ENCODE results near the gene GID8. TPM values are rescaled to one million over a fixed set of nuclear protein-coding genes. Genes with fewer than 3 reads are reported as not detected.

The GID8 gene
- total and polyA plus RNA-seq, 2 of the 13 experiments (the other 11 are each of a cell fraction or from before 2014, with no cell fraction given): 39.6 to 59.8 TPM

DNA sequence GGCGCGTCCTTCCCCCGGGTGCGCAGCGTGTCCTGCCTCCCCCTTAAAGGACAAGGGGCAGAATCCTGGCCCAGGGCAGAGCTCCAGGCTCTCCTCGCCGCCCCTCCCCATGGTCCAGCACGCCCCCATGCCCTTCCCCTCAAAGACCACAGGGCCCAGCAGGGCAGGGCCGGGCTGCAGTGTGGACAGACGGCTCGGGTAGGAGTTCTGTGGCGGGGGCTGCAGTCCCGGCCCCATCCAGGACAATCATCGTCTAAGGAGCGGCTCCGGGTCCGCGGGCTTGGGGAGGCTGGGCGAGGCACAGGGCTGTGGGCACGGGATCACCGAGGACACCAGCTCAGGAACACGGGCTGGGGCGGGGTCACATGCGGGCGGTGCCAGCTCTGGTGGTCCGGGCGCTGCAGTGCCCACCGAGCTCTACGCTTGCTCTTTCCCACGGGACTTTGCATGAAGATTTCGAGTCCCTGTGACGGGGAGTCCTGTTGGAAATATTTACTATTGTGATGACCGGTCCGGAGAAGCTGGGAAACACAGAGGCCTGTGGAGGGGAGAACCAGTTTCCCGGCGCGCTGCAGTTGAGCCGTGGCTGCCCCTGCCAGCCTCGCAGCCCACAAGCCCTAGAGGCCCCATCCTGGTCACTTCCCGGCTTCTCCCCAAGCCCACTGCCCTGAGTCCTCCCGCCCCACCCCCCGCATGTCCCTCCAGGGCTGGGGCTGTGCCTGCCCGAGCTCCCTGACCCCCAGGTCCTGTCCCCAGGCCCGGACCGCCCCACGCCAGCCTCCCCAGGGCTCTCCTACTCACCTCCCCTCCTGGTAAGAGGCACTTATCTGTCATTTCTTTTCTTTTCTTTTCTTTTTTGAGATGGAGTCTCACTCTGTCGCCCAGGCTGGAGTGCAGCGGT lies 35.1 kb downstream of the GID8 start (continued):
- TF ChIP-seq MAFG (CRISPR knock-in tag; IDR thresholded peaks at IDR 0.05): no peak
- no peak for TF ChIP-seq NFRKB (IDR thresholded peaks at IDR 0.05)
- TF ChIP-seq REXO4 (CRISPR knock-in tag; IDR thresholded peaks at IDR 0.05; ENCODE audit: borderline replicate concordance): no peak
- TF ChIP-seq CBX1 (IDR thresholded peaks at IDR 0.05; ENCODE audit: low read depth): no peak
- TF ChIP-seq, protein P1, sequence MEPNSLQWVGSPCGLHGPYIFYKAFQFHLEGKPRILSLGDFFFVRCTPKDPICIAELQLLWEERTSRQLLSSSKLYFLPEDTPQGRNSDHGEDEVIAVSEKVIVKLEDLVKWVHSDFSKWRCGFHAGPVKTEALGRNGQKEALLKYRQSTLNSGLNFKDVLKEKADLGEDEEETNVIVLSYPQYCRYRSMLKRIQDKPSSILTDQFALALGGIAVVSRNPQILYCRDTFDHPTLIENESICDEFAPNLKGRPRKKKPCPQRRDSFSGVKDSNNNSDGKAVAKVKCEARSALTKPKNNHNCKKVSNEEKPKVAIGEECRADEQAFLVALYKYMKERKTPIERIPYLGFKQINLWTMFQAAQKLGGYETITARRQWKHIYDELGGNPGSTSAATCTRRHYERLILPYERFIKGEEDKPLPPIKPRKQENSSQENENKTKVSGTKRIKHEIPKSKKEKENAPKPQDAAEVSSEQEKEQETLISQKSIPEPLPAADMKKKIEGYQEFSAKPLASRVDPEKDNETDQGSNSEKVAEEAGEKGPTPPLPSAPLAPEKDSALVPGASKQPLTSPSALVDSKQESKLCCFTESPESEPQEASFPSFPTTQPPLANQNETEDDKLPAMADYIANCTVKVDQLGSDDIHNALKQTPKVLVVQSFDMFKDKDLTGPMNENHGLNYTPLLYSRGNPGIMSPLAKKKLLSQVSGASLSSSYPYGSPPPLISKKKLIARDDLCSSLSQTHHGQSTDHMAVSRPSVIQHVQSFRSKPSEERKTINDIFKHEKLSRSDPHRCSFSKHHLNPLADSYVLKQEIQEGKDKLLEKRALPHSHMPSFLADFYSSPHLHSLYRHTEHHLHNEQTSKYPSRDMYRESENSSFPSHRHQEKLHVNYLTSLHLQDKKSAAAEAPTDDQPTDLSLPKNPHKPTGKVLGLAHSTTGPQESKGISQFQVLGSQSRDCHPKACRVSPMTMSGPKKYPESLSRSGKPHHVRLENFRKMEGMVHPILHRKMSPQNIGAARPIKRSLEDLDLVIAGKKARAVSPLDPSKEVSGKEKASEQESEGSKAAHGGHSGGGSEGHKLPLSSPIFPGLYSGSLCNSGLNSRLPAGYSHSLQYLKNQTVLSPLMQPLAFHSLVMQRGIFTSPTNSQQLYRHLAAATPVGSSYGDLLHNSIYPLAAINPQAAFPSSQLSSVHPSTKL (CRISPR knock-in tag; IDR thresholded peaks at IDR 0.05): no peak
- no peak; the same call in 1 of the 2 replicates for TF ChIP-seq GABPB1 (CRISPR knock-in tag; IDR thresholded peaks at IDR 0.05)
- no peak for TF ChIP-seq ZNF484 (CRISPR knock-in tag; IDR thresholded peaks at IDR 0.05; ENCODE audit: borderline replicate concordance, low read depth)
- TF ChIP-seq, protein P2, sequence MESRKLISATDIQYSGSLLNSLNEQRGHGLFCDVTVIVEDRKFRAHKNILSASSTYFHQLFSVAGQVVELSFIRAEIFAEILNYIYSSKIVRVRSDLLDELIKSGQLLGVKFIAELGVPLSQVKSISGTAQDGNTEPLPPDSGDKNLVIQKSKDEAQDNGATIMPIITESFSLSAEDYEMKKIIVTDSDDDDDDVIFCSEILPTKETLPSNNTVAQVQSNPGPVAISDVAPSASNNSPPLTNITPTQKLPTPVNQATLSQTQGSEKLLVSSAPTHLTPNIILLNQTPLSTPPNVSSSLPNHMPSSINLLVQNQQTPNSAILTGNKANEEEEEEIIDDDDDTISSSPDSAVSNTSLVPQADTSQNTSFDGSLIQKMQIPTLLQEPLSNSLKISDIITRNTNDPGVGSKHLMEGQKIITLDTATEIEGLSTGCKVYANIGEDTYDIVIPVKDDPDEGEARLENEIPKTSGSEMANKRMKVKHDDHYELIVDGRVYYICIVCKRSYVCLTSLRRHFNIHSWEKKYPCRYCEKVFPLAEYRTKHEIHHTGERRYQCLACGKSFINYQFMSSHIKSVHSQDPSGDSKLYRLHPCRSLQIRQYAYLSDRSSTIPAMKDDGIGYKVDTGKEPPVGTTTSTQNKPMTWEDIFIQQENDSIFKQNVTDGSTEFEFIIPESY (CRISPR knock-in tag; IDR thresholded peaks at IDR 0.05): no peak
- no peak for TF ChIP-seq MTF2 (CRISPR knock-in tag; IDR thresholded peaks at IDR 0.05; ENCODE audit: borderline replicate concordance)
- TF ChIP-seq, protein P3, sequence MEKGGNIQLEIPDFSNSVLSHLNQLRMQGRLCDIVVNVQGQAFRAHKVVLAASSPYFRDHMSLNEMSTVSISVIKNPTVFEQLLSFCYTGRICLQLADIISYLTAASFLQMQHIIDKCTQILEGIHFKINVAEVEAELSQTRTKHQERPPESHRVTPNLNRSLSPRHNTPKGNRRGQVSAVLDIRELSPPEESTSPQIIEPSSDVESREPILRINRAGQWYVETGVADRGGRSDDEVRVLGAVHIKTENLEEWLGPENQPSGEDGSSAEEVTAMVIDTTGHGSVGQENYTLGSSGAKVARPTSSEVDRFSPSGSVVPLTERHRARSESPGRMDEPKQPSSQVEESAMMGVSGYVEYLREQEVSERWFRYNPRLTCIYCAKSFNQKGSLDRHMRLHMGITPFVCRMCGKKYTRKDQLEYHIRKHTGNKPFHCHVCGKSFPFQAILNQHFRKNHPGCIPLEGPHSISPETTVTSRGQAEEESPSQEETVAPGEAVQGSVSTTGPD (CRISPR knock-in tag; IDR thresholded peaks at IDR 0.05): no peak
- no peak for TF ChIP-seq ZBTB20 (CRISPR knock-in tag; IDR thresholded peaks at IDR 0.05; ENCODE audit: borderline replicate concordance, low read depth)
- no peak for TF ChIP-seq KDM5B (CRISPR knock-in tag; IDR thresholded peaks at IDR 0.05; ENCODE audit: borderline replicate concordance)
- TF ChIP-seq, protein P4, sequence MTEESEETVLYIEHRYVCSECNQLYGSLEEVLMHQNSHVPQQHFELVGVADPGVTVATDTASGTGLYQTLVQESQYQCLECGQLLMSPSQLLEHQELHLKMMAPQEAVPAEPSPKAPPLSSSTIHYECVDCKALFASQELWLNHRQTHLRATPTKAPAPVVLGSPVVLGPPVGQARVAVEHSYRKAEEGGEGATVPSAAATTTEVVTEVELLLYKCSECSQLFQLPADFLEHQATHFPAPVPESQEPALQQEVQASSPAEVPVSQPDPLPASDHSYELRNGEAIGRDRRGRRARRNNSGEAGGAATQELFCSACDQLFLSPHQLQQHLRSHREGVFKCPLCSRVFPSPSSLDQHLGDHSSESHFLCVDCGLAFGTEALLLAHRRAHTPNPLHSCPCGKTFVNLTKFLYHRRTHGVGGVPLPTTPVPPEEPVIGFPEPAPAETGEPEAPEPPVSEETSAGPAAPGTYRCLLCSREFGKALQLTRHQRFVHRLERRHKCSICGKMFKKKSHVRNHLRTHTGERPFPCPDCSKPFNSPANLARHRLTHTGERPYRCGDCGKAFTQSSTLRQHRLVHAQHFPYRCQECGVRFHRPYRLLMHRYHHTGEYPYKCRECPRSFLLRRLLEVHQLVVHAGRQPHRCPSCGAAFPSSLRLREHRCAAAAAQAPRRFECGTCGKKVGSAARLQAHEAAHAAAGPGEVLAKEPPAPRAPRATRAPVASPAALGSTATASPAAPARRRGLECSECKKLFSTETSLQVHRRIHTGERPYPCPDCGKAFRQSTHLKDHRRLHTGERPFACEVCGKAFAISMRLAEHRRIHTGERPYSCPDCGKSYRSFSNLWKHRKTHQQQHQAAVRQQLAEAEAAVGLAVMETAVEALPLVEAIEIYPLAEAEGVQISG (CRISPR knock-in tag; IDR thresholded peaks at IDR 0.05): no peak
- no peak; the same call in none of the 2 replicates for TF ChIP-seq TBX2 (CRISPR knock-in tag; IDR thresholded peaks at IDR 0.05; ENCODE audit: borderline replicate concordance)
- TF ChIP-seq MAZ (IDR thresholded peaks at IDR 0.05; ENCODE audit: borderline replicate concordance, low read depth, low read length): no peak
- TF ChIP-seq MAZ (CRISPR knock-in tag; IDR thresholded peaks at IDR 0.05; ENCODE audit: low read depth): no peak
- no peak for TF ChIP-seq SCMH1 (CRISPR knock-in tag; IDR thresholded peaks at IDR 0.05; ENCODE audit: borderline replicate concordance)
